ENCODE measurements around the gene HEXIM1.
A peak's percentile ranks its signal among the peaks of the same experiment; 100 is the strongest.

The HEXIM1 gene

GRCh38 chr17:45190503-45191255 lies 42.4 kb downstream of the HEXIM1 start:
- H3K27me3 ChIP-seq (replicated peaks; ENCODE audit: control insufficient read depth, insufficient read depth, low read length), result no peaks in the 10 kb centered on the region

GRCh38 chr17:45195424-45195823 lies 47.1 kb downstream of the HEXIM1 start:
- Histone ChIP-seq H3K9ac (ENCODE audit: low read length) (no peak overlapping the region), H3K4me3 (ENCODE audit: low read length) (no peak overlapping the region), H3K36me3 (ENCODE audit: control insufficient read depth, insufficient read depth, low read length, severe bottlenecking) (no peaks in the 10 kb centered on the region), H3K27me3 (replicated peaks; ENCODE audit: control insufficient read depth, insufficient read depth, low read length) (no peaks in the 10 kb centered on the region), H3K4me1 (ENCODE audit: control insufficient read depth, insufficient read depth, low read length) (peaks cover 22% of the 10 kb centered on the region), H3K9me3 (ENCODE audit: control insufficient read depth, low read length) (no peaks in the 10 kb centered on the region)
- DNase-seq (ENCODE audit: low read depth), result no peak

More at GRCh38 chr17:45190503-45191255, 42.4 kb downstream of the HEXIM1 start:
- Histone ChIP-seq H3K4me1 (ENCODE audit: control insufficient read depth, insufficient read depth, low read length) (no peaks in the 10 kb centered on the region), H3K9ac (ENCODE audit: low read length) (no peak overlapping the region), H3K36me3 (ENCODE audit: control insufficient read depth, insufficient read depth, low read length, severe bottlenecking) (no peaks in the 10 kb centered on the region), H3K4me3 (ENCODE audit: low read length) (no peak overlapping the region), H3K9me3 (ENCODE audit: control insufficient read depth, low read length) (no peaks in the 10 kb centered on the region)
- DNase-seq (ENCODE audit: low read depth), result no peak

- Histone ChIP-seq H3K9ac (ENCODE audit: low read length) (peak overlapping the region; percentile 62), H3K27me3 (replicated peaks; ENCODE audit: control insufficient read depth, insufficient read depth, low read length) (no peaks in the 10 kb centered on the region), H3K4me1 (ENCODE audit: control insufficient read depth, insufficient read depth, low read length) (peaks cover 36% of the 10 kb centered on the region), H3K9me3 (ENCODE audit: control insufficient read depth, low read length) (no peaks in the 10 kb centered on the region), H3K4me3 (ENCODE audit: low read length) (no peak overlapping the region), H3K36me3 (ENCODE audit: control insufficient read depth, insufficient read depth, low read length, severe bottlenecking) (no peaks in the 10 kb centered on the region)
- DNase-seq (ENCODE audit: low read depth), result no peak
Measured at GRCh38 chr17:45197108-45197507, 48.8 kb downstream of the HEXIM1 start.

GRCh38 chr17:45197555-45198334 lies 49.5 kb downstream of the HEXIM1 start:
- peak; percentile 96 for DNase-seq (ENCODE audit: low read depth)
- no peaks in the 10 kb centered on the region for H3K36me3 ChIP-seq (ENCODE audit: control insufficient read depth, insufficient read depth, low read length, severe bottlenecking)
- no peaks in the 10 kb centered on the region for H3K27me3 ChIP-seq (replicated peaks; ENCODE audit: control insufficient read depth, insufficient read depth, low read length)
- H3K9me3 ChIP-seq (ENCODE audit: control insufficient read depth, low read length), result no peaks in the 10 kb centered on the region
- no peak overlapping the region for H3K4me3 ChIP-seq (ENCODE audit: low read length)
- H3K9ac ChIP-seq (ENCODE audit: low read length), result peak overlapping the region; percentile 62
- peaks cover 38% of the 10 kb centered on the region for H3K4me1 ChIP-seq (ENCODE audit: control insufficient read depth, insufficient read depth, low read length)

GRCh38 chr17:45200701-45201100 lies 52.4 kb downstream of the HEXIM1 start:
- no peak overlapping the region for H3K4me3 ChIP-seq (ENCODE audit: low read length)
- H3K27me3 ChIP-seq (replicated peaks; ENCODE audit: control insufficient read depth, insufficient read depth, low read length), result no peaks in the 10 kb centered on the region
- no peaks in the 10 kb centered on the region for H3K36me3 ChIP-seq (ENCODE audit: control insufficient read depth, insufficient read depth, low read length, severe bottlenecking)
- H3K9me3 ChIP-seq (ENCODE audit: control insufficient read depth, low read length), result no peaks in the 10 kb centered on the region
- peak; percentile 14 for DNase-seq (ENCODE audit: low read depth)
- H3K9ac ChIP-seq (ENCODE audit: low read length), result peak overlapping the region; percentile 5
- H3K4me1 ChIP-seq (ENCODE audit: control insufficient read depth, insufficient read depth, low read length), result peaks cover 38% of the 10 kb centered on the region

- Histone ChIP-seq H3K9ac (ENCODE audit: low read length) (peak overlapping the region; percentile 5), H3K4me3 (ENCODE audit: low read length) (no peak overlapping the region)
Measured at GRCh38 chr17:45201457-45201856, 53.2 kb downstream of the HEXIM1 start.

More at GRCh38 chr17:45201457-45201856, 53.2 kb downstream of the HEXIM1 start:
- Histone ChIP-seq H3K36me3 (ENCODE audit: control insufficient read depth, insufficient read depth, low read length, severe bottlenecking) (no peaks in the 10 kb centered on the region), H3K4me1 (ENCODE audit: control insufficient read depth, insufficient read depth, low read length) (peaks cover 38% of the 10 kb centered on the region), H3K9me3 (ENCODE audit: control insufficient read depth, low read length) (no peaks in the 10 kb centered on the region), H3K27me3 (replicated peaks; ENCODE audit: control insufficient read depth, insufficient read depth, low read length) (no peaks in the 10 kb centered on the region)
- DNase-seq (ENCODE audit: low read depth), result no peak
